HG03045 (cell line): ENCODE results near the gene NT5DC1.
"Not testable (repeated sequence)": the region's sequence is repeated elsewhere in the genome, so short reads cannot be mapped to it uniquely, and the experiment has no call there.

ENCODE experiments used
- ATAC-seq: cut with Tn5 transposase; IDR thresholded peaks from one replicate; pipeline ENCODE4 v1.9.1; 2021; ENCODE audit warnings: mild to moderate bottlenecking, moderate library complexity; ENCODE audit not compliant: unreplicated experiment

The NT5DC1 gene

DNA sequence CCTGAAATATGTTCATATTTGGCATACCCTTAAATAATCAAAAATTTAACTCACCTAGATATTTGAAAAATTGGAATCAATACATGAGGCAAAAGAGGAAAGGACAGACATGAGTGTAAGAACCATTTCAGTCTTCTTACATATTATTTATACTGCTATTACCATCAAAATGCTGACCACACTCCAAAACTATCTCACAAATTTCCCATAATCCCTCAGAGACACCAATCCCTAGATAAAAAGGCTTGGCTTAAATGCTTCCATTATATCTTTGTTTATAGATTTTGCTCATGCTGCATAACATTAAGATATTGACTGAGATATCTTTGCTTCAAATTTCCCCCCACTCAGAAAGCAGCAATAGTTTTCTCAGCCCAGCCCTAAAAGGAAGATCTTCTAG is 11.7 kb upstream of the NT5DC1 start:
- no peak for ATAC-seq

DNA sequence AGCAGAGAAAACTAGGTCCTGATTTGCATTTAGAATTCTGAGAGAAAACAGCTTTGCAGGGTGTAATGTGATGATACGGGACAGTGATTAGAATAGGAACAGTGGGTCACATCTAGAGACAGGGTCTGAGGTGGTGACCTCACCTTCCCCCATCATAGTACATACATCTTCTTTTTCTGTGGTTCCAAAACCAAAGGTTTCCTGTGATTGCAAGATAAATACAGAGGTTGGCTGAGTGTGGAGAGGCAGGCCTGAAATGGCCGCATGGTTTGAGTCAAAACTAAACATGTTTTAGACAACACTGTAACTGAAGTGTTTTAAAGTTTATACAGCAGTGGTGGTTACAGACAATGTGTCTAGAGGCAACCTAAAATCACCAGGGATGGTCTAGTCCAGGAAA is 10.4 kb upstream of the NT5DC1 start:
- ATAC-seq: peak; percentile 56

DNA sequence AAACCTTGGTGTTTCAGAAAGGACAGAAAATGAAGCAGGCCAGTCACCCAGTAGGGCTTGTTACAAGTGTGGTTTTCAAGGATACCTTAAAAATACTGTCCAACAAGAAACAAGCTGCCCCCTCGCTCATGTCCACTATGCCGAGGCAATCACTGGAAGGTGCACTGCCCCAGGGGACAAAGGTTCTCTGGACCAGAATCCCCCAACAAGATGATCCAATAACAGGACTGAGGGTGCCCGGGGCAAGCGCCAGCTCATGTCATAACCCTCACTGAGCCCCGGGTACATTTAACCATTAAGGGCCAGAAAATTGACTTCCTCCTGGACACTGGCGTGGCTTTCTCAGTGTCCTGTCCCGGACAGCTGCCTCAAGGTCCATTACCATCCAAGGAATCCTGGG is 6.6 kb upstream of the NT5DC1 start:
- ATAC-seq: no peak

DNA sequence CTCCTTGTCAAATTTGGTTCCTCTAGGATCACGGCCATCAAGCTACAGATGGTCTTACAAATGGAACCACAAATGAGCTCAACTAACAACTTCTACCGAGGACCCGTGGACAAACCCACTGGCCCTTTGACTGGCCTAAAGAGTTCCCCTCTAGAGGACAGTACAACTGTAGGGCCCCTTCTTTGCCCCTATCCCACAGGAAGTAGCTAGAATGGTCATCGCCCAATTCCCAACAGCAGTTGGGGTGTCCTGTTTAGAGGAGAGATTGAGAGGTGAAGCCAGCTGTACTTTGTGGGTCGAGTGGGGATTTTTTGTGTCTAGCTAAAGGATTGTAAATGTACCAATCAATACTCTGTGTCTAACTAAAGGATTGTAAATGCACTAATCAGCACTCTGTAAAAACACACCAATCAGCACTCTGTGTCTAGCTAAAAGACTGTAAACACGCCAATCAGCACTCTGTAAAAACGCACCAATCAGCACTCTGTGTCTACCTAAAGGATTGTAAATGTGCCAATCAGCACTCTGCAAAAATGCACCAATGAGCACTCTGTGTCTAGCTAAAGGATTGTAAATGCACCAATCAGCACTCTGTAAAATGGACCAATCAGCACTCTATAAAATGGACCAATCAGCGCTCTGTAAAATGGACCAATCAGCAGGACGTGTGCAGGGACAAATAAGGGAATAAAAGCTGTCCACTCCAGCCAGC is 4.4 kb upstream of the NT5DC1 start:
- not testable (repeated sequence) for ATAC-seq

DNA sequence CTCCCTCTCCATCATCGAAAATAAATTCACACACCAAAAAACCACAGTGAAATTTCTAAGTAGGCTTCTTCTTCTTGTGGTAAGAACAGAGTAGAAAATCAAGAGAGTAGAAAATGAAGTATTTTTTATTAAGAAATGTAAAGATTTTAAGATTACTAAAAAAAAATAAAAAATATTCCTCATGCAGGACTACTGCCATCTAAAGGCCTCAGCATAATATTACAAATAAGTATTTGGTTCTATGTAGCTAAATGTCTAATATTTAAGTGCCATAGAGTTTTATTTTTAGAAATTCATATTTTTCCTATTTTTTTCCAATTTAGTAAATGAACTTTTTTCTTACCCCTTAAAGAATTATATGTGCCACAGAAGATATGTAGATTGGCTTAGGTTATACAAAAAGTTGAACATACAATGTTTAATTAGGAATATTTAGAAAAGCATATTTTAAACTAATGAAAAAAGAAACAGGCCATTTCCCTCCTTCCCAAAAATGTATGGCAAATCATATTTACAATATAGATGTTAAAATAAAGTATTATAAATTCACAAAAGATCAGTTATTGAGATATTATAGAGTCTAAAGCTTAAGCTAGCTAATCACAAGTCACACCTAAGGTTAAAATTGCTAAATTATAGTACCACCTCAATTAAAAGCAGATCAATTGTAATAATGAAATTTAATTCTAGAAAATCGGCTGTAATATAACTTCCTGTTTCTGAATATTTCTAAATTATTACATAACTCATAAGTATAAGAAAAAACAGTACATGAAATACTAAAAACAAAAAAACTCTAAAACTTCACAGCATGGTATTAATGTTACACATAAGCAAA is 3.5 kb upstream of the NT5DC1 start:
- ATAC-seq: no peak

DNA sequence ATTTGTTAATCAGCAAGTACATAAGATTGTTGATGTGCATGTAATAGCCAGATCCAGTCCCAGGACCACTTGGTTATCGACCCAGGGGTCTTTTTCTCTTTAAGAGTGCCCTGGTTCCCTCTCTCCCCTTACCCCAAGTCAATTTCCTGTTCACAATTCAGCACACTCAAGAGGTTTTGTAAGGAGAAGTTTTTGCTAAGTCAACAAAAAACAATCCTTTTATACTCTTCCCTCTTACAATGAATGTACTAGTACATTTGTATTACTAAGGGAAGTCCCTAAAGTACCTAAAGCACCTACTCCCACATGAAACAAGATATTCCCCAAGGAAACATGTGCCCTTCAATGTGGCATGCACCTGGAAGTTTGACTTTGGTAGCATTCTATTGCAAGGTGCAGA is 1.6 kb upstream of the NT5DC1 start:
- ATAC-seq: no peak

DNA sequence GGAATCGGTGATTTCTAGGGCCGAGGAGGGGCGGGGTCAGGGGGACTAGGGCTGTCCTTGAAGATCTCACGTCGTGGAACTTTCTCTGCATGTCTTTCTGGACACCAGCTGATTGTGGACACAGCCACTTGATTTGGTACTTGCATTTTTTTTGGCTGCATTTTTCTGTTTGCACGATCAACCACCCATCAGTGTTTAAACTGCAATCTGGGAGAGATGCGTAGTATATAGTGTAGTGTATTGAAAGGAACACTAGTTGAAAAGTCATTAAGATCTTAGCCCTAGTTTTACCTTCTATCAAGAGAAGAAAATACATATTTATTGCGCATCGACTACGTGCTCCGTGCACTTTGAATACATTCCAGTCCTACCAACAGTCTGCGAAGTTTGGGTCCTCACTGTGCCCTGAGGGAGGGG is 657 bp downstream of the NT5DC1 start:
- ATAC-seq: no peak

DNA sequence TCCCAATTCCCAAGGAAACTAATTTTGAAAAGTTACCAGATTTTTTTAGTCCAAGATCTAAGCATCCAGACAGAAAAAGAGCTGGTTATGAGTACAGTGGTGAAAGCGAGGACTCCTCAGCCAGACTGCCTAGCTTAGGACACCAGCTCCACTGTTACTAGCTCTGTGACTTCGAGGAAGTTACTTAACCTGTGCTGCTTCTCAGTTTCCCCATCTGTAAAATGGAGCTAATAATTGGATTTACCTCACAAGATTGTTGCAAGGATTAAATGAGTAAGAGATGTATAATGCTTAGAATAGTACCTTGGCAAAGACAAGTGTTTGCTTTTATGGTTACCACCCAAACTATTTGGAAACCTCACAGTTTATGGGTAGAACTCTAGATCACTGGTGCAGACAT is 1.1 kb downstream of the NT5DC1 start:
- ATAC-seq: no peak

DNA sequence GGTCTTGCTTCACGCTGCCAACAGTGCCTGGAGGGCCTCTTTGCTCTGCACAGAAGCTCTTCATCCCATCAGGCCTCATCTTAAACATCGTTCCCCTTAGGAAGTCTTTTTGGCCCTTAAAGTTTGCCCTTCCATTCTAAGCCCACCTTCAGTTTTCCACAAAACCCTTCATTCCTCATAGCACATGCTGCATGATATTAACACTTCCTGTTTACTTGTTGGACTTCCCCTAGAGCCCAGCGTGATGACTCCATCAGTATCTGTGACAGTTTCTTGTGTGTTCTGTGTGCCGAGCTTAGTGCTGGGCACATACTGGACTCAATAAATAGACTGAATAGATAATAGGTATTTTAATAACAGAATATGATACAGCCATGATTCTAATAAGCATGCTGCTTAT is 2.2 kb downstream of the NT5DC1 start:
- no peak for ATAC-seq

DNA sequence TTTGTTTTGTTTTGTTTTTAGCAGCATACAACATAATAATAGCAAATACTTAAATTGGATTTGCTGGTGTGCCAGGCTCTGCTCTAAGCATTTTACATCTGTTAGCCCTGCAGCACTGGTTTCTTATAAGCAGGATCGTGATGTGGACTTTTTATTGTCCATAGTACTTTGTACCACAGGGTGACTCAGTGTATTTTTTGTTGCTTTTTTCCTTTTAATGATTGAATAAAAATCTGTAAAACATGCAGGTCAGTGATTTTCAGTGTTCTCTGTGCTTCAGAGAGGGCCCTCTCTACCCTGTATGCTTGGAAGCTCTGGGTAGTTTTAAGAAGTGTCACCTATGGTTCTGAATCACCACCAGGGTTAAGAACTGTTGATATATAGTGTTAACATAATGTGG is 4.0 kb downstream of the NT5DC1 start:
- no peak for ATAC-seq

DNA sequence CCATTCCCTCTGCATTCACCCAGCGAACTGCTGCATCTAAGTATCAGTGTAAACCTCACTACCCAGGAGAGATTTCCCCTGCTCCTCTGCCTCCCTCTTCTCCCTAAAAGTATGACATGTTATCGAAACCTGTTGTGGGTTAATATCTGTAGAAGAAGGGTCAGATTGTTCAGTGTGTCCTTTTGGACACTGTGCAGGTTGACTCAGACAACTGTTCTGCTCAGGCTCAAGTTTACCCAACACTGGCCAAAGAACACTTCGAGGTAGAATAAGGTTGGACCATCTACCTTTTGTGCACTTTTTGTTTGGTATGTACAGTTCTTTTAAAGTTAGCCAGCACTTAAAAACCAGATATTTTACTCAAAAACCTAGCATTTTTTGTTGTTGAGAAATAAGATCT is 4.6 kb downstream of the NT5DC1 start:
- ATAC-seq: no peak

DNA sequence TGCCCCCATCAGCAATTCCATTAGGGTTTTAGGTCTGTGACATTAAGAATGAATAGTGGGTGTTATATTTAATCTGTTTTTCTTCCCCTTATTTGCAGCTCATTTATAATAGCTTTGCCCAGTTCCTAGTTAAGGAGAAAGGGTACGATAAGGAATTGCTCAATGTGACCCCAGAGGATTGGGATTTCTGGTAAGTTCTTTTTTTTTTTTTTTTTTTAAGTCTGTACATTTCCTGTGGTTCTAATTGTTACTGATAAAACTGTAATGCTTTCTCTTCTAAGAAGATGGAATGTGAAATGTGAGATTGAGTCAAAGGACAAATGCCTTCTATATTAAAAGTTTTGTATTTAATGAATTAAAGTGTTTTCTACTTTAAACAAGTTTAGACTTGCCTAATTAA is 5.5 kb downstream of the NT5DC1 start:
- no peak for ATAC-seq

DNA sequence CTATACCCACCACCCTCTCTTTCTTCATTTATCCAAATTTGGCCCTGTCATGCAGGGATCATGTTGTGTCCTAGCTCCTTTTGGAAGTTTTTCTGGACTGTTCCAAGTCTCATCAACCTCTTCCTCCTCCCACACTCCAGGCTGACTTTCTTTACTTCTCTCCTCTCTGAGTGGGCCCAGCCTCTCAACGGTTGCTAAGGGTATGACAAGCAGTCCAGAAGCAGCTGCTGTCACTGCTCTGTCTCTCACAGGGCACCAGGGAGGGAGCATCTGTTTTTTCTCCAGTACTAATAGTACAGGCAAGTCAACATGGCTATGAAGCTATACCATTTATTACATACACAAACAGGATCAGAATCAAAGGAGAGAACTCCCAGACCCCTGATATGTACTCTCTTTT is 8.2 kb downstream of the NT5DC1 start:
- ATAC-seq: no peak

DNA sequence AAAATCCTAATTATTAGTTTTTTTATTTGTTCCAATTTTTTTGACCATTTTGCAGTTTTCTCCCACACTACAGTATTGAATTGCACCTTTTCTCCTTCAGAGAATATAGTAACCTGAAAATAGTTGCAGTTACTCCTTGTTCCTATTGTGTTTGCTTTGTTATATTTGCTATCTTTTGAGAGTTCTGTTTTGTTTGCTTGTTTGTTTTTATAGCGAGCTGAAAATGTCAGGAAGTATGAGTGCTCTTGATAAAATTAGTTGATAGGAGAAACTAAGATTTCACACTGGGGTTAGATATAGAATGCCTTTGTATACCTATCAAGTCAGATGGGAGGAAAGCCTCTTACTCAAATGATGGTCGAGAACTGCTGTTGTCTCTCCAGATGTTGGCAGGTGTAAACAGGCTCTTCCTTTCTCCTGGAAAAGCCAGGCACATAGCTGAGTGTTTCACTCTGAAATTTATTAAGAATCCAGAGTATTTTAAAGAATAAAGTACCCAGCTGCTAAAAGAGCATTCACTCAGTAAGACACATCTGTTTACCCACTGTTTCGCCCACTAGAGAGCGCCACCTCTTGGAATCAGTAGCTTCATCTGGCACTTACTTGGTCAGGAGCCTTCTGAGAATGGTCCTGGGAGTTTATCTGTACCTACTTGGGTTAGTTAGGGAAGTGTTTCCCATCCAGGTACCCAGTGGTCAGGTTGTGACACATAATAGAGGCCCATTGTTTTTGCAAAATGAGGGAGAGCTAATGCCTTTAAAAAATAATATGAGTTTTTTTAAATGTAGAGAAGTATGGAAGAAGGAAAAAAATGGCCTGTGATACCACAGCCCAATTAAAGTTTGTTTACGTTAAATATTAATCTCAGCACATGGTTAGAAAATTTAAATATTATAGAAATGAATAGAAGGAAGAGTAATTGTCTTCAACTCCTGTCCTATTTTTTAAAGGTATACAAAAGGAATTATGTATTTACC is 11.2 kb downstream of the NT5DC1 start:
- peak; percentile 76 for ATAC-seq

DNA sequence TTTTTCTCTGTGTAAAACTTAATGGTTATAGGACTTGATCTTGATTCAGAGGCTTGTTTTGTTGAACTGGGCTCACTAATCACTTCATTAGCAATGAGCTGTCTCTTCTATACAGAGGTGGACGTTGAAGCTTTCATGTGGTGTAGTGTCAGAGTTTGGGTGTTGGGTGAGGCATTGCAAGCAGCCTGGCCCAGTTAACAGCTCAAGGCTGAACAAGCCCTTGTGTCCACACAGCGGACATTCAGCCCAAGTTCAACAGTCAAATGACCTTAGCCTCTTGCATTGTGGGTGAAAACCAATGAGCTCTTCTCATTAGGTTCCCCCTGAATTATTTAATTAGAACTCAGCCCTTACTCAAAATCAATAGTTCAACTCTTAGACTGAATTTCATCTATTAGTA is 12.7 kb downstream of the NT5DC1 start:
- no peak for ATAC-seq

DNA sequence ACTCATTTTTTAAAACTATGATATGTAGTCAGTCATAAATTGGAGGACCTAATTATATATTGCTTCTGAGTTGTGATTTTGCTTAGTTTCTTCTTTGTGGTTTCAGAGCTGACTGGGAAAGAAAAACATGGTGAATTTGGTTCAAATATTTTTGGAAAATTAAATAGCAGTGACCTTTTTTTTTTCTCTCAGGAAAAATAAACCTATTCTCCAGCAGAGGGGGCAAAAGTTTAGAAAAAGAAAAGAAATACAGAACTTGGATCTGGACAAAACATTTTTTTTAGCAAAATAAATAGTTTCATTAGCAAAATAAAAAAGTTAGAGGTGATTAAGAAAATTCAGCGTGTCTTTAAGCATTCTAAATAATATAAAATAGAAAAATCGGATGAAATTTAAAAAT is 15.1 kb downstream of the NT5DC1 start:
- no peak for ATAC-seq

DNA sequence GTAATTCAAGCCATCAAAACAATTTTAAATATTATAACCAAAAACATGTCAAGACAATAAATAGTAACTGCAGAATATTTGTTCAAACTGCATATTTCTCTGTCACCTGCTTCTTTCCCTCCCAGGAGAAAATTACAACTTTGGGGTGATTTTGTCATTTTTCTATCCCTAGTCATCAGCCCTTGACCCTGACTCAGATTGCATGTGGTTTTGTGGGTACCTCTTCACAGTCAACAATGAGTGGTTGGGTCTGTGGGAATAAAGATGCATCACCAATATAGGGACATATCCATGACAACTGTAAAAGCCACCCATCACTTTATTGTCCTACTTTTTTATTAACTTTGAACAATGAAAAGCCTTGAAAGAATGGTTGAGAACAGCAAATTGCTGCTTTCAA is 18.0 kb downstream of the NT5DC1 start:
- ATAC-seq: no peak

DNA sequence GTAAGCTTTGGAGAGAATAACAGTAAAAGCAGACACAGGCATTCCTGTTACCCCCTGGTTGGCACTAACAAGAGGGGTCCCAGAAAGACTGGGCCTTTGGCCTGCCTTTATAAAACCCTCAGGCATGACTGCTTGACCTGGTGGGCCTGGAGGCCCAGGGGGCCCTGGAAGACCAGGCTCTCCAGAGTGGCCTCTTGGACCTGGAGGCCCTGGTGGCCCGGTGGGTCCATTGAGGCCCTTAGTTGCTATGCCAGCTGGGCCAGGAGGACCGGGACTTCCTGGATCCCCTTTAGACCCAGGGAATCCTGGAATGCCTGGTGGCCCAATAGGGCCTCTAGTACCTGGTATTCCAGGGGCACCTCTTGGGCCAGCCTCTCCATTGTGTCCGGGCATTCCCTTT is 19.8 kb downstream of the NT5DC1 start:
- ATAC-seq: no peak

DNA sequence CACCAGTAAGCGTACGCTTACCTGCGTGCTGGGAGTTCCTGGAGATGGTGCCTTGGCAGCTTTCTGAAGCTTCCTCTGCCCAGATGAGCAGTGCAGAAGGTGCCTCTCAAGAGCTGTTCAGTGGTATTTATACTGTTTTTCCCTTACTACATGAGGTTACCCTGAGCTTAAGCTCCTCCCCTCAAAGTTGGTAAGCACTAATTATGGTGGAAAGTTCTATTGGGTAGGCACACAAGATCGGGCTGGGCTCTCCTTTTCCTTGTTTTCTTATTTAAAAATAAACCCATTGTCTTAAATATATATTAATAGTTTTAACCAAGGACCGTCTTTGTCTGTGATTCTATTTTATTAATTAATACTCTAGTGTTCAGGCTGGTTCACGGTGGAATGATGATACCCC is 25.4 kb downstream of the NT5DC1 start, which contains the start of gene COL10A1:
Gene COL10A1 (minus strand): TSS at position 101 of the 400 bp plus-strand sequence. CDS start 640 bp downstream, outside the sequence.
- ATAC-seq: no peak

DNA sequence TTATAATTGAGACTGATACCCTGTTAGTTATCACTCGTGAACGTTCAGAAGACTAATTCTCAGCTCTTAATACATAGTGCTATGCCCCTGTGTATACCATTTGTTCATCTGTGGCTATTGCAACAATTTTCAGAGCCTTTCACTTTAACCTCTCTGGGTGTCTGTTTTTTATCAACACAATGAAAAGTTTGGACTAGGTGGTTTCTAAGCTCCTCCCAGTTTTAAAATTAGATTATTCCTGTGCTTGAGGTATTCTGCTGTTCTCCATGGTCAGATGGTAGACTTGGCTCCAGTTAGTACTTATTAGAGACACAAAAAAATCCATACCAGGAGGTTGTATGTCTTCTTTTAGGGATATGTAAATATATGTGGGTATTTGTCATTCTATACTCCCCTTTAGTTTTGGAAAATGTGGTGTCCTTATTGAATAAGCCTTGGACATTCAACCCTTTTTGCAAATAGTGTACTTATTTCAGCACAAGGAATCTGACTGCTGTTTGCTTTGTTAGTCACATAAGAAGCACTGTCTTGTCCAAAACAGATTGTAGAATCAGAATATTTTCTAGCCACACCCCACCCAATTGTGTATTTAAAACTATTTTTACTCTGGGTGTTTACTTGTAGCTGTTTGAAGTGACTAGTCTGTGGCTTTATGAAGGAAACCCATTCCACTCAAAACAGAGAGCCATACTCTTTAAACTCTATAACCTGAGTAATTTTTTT is 27.3 kb downstream of the NT5DC1 start:
- ATAC-seq: no peak

DNA sequence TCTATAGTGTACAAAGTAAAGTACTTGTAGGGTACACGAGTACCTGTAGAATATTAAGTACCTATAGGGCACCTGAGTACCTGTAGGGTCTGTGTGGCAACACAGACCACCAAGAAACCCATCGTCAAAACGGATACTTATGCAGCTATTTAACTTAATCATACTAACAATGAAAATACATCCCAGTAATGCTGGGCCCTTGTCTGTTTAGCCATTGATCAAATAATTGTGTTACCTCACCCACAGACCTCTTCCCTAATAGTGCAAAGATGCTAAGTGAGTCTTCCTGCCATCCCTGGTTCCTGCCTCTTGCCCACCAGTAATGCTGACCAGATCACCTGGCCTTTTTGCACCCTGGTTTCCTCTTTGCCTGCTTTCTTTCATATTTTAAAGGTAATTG is 32.8 kb downstream of the NT5DC1 start:
- ATAC-seq: no peak
